KMS-11 (cell line): ENCODE measurements around the gene WNT3A.

Experiments
- H2AFZ ChIP-seq: fragments of 200-600 bp; sonication (generic); 2 replicates; pipeline ENCODE4 v1.6.1; 2016; ENCODE audit warnings: antibody characterized with exemption, mixed run types, low read depth
- H3K27ac ChIP-seq: fragments of 200-600 bp; sonication (generic); 2 replicates; pipeline ENCODE4 v1.6.1; 2016; ENCODE audit warnings: mild to moderate bottlenecking, mixed run types
- H3K27me3 ChIP-seq: fragments of 200-600 bp; sonication (generic); 2 replicates; pipeline ENCODE4 v1.6.1; 2017; ENCODE audit warnings: mild to moderate bottlenecking, low read depth, mixed run types, moderate library complexity; ENCODE audit not compliant: insufficient read depth
- H3K36me3 ChIP-seq: fragments of 200-600 bp; sonication (generic); 2 replicates; pipeline ENCODE4 v1.6.1; 2017; ENCODE audit warnings: mild to moderate bottlenecking, mixed run types; ENCODE audit not compliant: insufficient read depth
- H3K4me1 ChIP-seq: fragments of 200-600 bp; sonication (generic); 2 replicates; pipeline ENCODE4 v1.6.1; 2016; ENCODE audit warnings: mild to moderate bottlenecking, low read depth, mixed run types; ENCODE audit not compliant: poor library complexity, severe bottlenecking
- H3K4me2 ChIP-seq: fragments of 200-600 bp; sonication (generic); 2 replicates; pipeline ENCODE4 v1.7.0; 2016; ENCODE audit warnings: mild to moderate bottlenecking, mixed run types
- H3K4me3 ChIP-seq: fragments of 200-600 bp; sonication (generic); IDR thresholded peaks from 2 replicates; pipeline ENCODE4 v1.6.1; 2017; ENCODE audit warnings: low read depth, low read length, mixed read lengths; ENCODE audit not compliant: insufficient read depth
- H3K79me2 ChIP-seq: fragments of 200-600 bp; sonication (generic); 2 replicates; pipeline ENCODE4 v1.6.1; 2016; ENCODE audit warnings: low read depth, mixed run types; ENCODE audit not compliant: insufficient read depth
- H3K9ac ChIP-seq: fragments of 200-600 bp; sonication (generic); 2 replicates; pipeline ENCODE4 v1.6.1; 2016; ENCODE audit warnings: mild to moderate bottlenecking, mixed run types
- H4K20me1 ChIP-seq: fragments of 200-600 bp; sonication (generic); 2 replicates; pipeline ENCODE4 v1.6.1; 2016; ENCODE audit warnings: mild to moderate bottlenecking, mixed run types; ENCODE audit not compliant: insufficient read depth
- CTCF ChIP-seq: fragments of 200-600 bp; sonication (generic); conservative IDR thresholded peaks from 2 replicates; pipeline ENCODE4 v1.6.1; 2017; ENCODE audit warnings: low read depth, mild to moderate bottlenecking, antibody characterized with exemption, low read length, moderate library complexity, mixed read lengths

Gene WNT3A

GRCh38 chr1:228046421-228047182, 39.8 kb downstream of the WNT3A start:
- Histone ChIP-seq H3K4me2 (no peak overlapping the region), H3K27ac (no peak overlapping the region), H3K4me3 (no peak overlapping the region), H3K4me1 (no peaks in the 10 kb centered on the region), H3K9ac (no peak overlapping the region), H4K20me1 (no peaks in the 10 kb centered on the region), H3K27me3 (no peaks in the 10 kb centered on the region), H2AFZ (no peak overlapping the region), H3K79me2 (no peaks in the 10 kb centered on the region), H3K36me3 (no peaks in the 10 kb centered on the region)
- no peak for TF ChIP-seq CTCF

- no peaks in the 10 kb centered on the region for H3K27me3 ChIP-seq
- no peak overlapping the region for H3K9ac ChIP-seq
- no peak for TF ChIP-seq CTCF
- H3K4me2 ChIP-seq, result no peak overlapping the region
- no peaks in the 10 kb centered on the region for H3K4me1 ChIP-seq
- no peak overlapping the region for H3K4me3 ChIP-seq
- H3K27ac ChIP-seq, result no peak overlapping the region
- no peaks in the 10 kb centered on the region for H3K79me2 ChIP-seq
- H3K36me3 ChIP-seq, result no peaks in the 10 kb centered on the region
- no peaks in the 10 kb centered on the region for H4K20me1 ChIP-seq
- no peak overlapping the region for H2AFZ ChIP-seq
These were observed 40.3 kb downstream of the WNT3A start for GRCh38 chr1:228047183-228047466.

- TF ChIP-seq CTCF, result no peak
- Histone ChIP-seq H3K4me1 (no peaks in the 10 kb centered on the region), H3K9ac (no peak overlapping the region), H3K27me3 (no peaks in the 10 kb centered on the region), H3K27ac (no peak overlapping the region), H2AFZ (no peak overlapping the region), H3K4me3 (no peak overlapping the region), H3K4me2 (no peak overlapping the region), H3K36me3 (no peaks in the 10 kb centered on the region), H3K79me2 (no peaks in the 10 kb centered on the region), H4K20me1 (no peaks in the 10 kb centered on the region)
These were observed 41.3 kb downstream of the WNT3A start for GRCh38 chr1:228048120-228048519.

- no peaks in the 10 kb centered on the region for H4K20me1 ChIP-seq
- no peaks in the 10 kb centered on the region for H3K79me2 ChIP-seq
- H3K36me3 ChIP-seq, result no peaks in the 10 kb centered on the region
- TF ChIP-seq CTCF, result no peak
- H3K4me2 ChIP-seq, result no peak overlapping the region
- H3K27ac ChIP-seq, result no peak overlapping the region
- H3K4me1 ChIP-seq, result no peaks in the 10 kb centered on the region
- H3K4me3 ChIP-seq, result no peak overlapping the region
- H3K9ac ChIP-seq, result no peak overlapping the region
- no peaks in the 10 kb centered on the region for H3K27me3 ChIP-seq
- H2AFZ ChIP-seq, result no peak overlapping the region
These were observed 42.0 kb downstream of the WNT3A start for GRCh38 chr1:228048659-228049298.
